ENCODE results near the gene GOLGA2.

- TF ChIP-seq CTCF (IDR thresholded peaks at IDR 0.05) (no peak), POLR2A (IDR thresholded peaks at IDR 0.05) (no peak)
Observed at GRCh38 chr9:128294142-128294541, 18.3 kb upstream of the GOLGA2 start.
